Gastrocnemius medialis (tissue), 4 donors: Measurements from ENCODE around the gene RASSF8. TPM values are rescaled to one million over a fixed set of nuclear protein-coding genes. Genes with fewer than 3 reads are reported as not detected.

Experiments used
- ATAC-seq, 2 donors: fragments of 150-250 bp; one replicate each; pipeline ENCODE4 v1.9.1; 2016
- DNase-seq, 2 donors: peaks; one replicate each; pipeline ENCODE4 v3.0.0-alpha.2; 2019
- H3K27ac ChIP-seq, 4 donors: fragments of 200-600 bp; sonication (generic); 1 replicate in 1 of 4; 2 replicates in 3 of 4; pipeline ENCODE4 v1.5.1; 2016 to 2018; ENCODE audit warnings: mild to moderate bottlenecking in 2 of 4, moderate library complexity in 1 of 4
- H3K27me3 ChIP-seq, 3 donors: fragments of 200-600 bp; sonication (generic) in 2 of 3; 1 replicate in 1 of 3; 2 replicates in 2 of 3; pipeline versions ENCODE4 v1.5.1 to v1.6.0; 2016 to 2019; ENCODE audit warnings: mild to moderate bottlenecking in 1 of 3, moderate library complexity in 1 of 3
- H3K36me3 ChIP-seq, 2 donors: fragments of 200-600 bp; sonication (generic) in 1 of 2; one replicate each; pipeline ENCODE4 v1.5.1; 2017 to 2018
- H3K4me1 ChIP-seq, 2 donors: fragments of 200-600 bp; sonication (generic) in 1 of 2; one replicate each; pipeline ENCODE4 v1.5.1; 2016 to 2017; ENCODE audit warnings: mild to moderate bottlenecking in 2 of 2
- H3K4me3 ChIP-seq, 4 donors: fragments of 200-600 bp; sonication (generic) in 3 of 4; 1 replicate in 1 of 4; 2 replicates in 3 of 4; pipeline ENCODE4 v1.5.1; 2016 to 2019; ENCODE audit warnings: mild to moderate bottlenecking in 2 of 4
- H3K9me3 ChIP-seq, 3 donors: fragments of 200-600 bp; sonication (generic) in 2 of 3; 1 replicate in 1 of 3; 2 replicates in 2 of 3; pipeline ENCODE4 v1.5.1; 2016 to 2019
- CTCF ChIP-seq, 5 experiments: fragments of 450-650 bp in 3 of 5; fragments of 200-600 bp in 2 of 5; sonication (generic) in 2 of 5; IDR thresholded peaks in 4 of 5; conservative IDR thresholded peaks in 1 of 5; 1 replicate in 4 of 5; 2 replicates in 1 of 5; pipeline ENCODE4 v1.5.1; 2016 to 2019; ENCODE audit warnings: antibody characterized with exemption in 5 of 5, mild to moderate bottlenecking in 3 of 5, moderate library complexity in 3 of 5
- POLR2A ChIP-seq, 2 donors: fragments of 450-650 bp; IDR thresholded peaks; one replicate each; pipeline ENCODE4 v1.6.1; 2017; ENCODE audit warnings: antibody characterized with exemption in 2 of 2, mild to moderate bottlenecking in 2 of 2, moderate library complexity in 2 of 2
- in situ Hi-C, 4 donors: fragments of 200-750 bp; cut with MboI; loops; one replicate each; pipeline versions ENCODE4 v1.15.0 to v1.8.0; 2017; ENCODE audit warnings: low sequenced_read_pairs in 4 of 4
- intact Hi-C: fragments of 100-400 bp; cut with DNase I; formaldehyde crosslinking; loops from one replicate; pipeline ENCODE4 v1.15.1; 2023; ENCODE audit warnings: low total_unique reads
- total RNA-seq, 4 donors: library from RNA; depleted of rRNA; stranded (reverse); fragments of >200 nt; gene quantifications; one replicate each; pipeline versions ENCODE4 v1.1.0 to v1.2.3, GENCODE V29; 2016

The RASSF8 gene
- total RNA-seq, 4 donors from 2014 or later: 23.6 to 36.8 (median 28.0) TPM

GRCh38 chr12:25943940-25944339 lies 14.5 kb upstream of the RASSF8 start:
- H3K36me3 ChIP-seq: no peaks in the 10 kb centered on the region
- no peaks in the 10 kb centered on the region for H3K27me3 ChIP-seq
- ATAC-seq (no peak), DNase-seq (no peak)
- intact Hi-C loops: no loop called here
- no peaks in the 10 kb centered on the region for H3K4me1 ChIP-seq
- no peak overlapping the region for H3K4me3 ChIP-seq
- no peak for TF ChIP-seq POLR2A (IDR thresholded peaks at IDR 0.05)
- TF ChIP-seq CTCF (IDR thresholded peaks at IDR 0.05 in 4 of 5, conservative IDR thresholded peaks at IDR 0.05 in 1 of 5): no peak
- in situ Hi-C loops: no loop called here
- H3K27ac ChIP-seq: no peak overlapping the region
- no peaks in the 10 kb centered on the region for H3K9me3 ChIP-seq

DNA sequence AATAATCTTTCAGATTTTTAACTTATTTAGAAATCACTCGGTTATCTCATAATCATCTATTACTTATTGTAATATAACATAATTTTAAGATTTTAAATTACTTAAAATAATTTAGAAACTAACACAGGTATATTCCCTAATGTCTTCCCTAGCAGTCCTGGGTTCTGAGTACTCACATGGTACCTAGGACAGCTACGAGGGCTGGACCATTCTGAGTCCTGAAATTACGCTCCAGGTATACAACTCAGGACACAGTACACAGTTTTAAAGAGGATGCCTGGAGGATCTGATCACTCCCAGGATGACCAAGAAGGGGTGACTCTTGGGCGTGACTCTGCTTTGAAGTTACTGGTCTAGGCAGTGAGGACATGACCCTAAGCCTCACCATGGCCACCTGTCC lies 9.1 kb upstream of the RASSF8 start:
- H3K9me3 ChIP-seq: no peaks in the 10 kb centered on the region
- H3K27me3 ChIP-seq: no peaks in the 10 kb centered on the region
- TF ChIP-seq POLR2A (IDR thresholded peaks at IDR 0.05): no peak
- no peak for TF ChIP-seq CTCF (IDR thresholded peaks at IDR 0.05 in 4 of 5, conservative IDR thresholded peaks at IDR 0.05 in 1 of 5)
- no peaks in the 10 kb centered on the region for H3K36me3 ChIP-seq
- no peak for ATAC-seq
- no peaks in the 10 kb centered on the region for H3K4me1 ChIP-seq
- intact Hi-C loops: no loop called here
- in situ Hi-C loops: no loop called here
- no peak overlapping the region for H3K4me3 ChIP-seq
- no peak overlapping the region for H3K27ac ChIP-seq
- DNase-seq: no peak

- in situ Hi-C loops (no loop called here), intact Hi-C loops (loop anchor here (10.0 kb wide), 2 partner anchors 244 to 884 kb away; partner anchors contain the start of genes ITPR2 and SSPN)
- DNase-seq: no peak
- Histone ChIP-seq H3K4me1 (no peaks in the 10 kb centered on the region), H3K27ac (no peak overlapping the region), H3K4me3 (no peak overlapping the region), H3K9me3 (no peaks in the 10 kb centered on the region), H3K27me3 (no peaks in the 10 kb centered on the region), H3K36me3 (no peaks in the 10 kb centered on the region)
- TF ChIP-seq CTCF (IDR thresholded peaks at IDR 0.05 in 4 of 5, conservative IDR thresholded peaks at IDR 0.05 in 1 of 5) (no peak), POLR2A (IDR thresholded peaks at IDR 0.05) (no peak)
- ATAC-seq: no peak
These were observed 8.0 kb upstream of the RASSF8 start for GRCh38 chr12:25950329-25951115.

- Histone ChIP-seq H3K4me1 (peaks cover 22 to 30% of the 10 kb centered on the region in 2 donors), H3K9me3 (no peaks in the 10 kb centered on the region), H3K4me3 (peak overlapping the region; percentile 59 to 89 (median 76)), H3K36me3 (no peaks in the 10 kb centered on the region), H3K27me3 (no peaks in the 10 kb centered on the region), H3K27ac (peak overlapping the region; percentile 84 to 95 (median 94))
- in situ Hi-C loops (no loop called here), intact Hi-C loops (loop anchor here (1.0 to 10.0 kb wide), 5 partner anchors 59 to 877 kb away; partner anchors contain the start of genes ITPR2 and SSPN)
- peak in 1 of 2 donors; percentile 48 for DNase-seq
- TF ChIP-seq POLR2A (IDR thresholded peaks at IDR 0.05): no peak
- TF ChIP-seq CTCF (IDR thresholded peaks at IDR 0.05 in 4 of 5, conservative IDR thresholded peaks at IDR 0.05 in 1 of 5): peak in 1 of 5 experiments; percentile 10
- peak; percentile 57 for ATAC-seq
These were observed 572 bp upstream of the RASSF8 start for GRCh38 chr12:25957793-25958427.
